ENCODE data around the gene MFAP3. TPM values are rescaled to one million over a fixed set of nuclear protein-coding genes. Genes with fewer than 3 reads are reported as not detected.

Gene MFAP3
- polyA plus RNA-seq, 1 donor (not counting 4 experiments of a cell fraction or from before 2014, with no cell fraction given): 43.4 TPM

DNA sequence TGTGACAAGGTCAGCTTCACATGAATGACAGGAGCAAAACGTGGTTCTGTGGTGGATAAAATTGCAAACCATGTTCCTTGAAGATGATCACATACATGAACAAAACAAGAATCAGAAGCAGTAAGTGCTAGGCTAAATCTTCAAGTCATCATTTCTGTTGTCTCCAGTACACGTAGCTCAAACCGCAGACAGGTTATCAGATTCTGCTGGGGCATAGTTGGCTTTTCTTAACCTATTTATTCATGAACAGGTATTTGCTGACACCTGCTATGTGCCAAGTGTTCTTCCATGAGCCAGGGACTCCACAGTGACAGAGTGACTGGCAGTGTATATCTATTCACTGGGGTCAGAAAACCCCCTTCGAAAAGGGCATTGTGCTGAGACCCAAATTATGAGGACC, 20.8 kb downstream of the MFAP3 start:
- dilution Hi-C loops (cut with MboI; ENCODE audit: extremely low pct_ligation_motif_present, low sequenced_read_pairs): loop anchor here (25.0 kb wide), 1 partner anchor 353 kb away; no protein-coding TSS in a partner anchor
- Histone ChIP-seq H3K9me1 (ENCODE audit: control insufficient read depth, extremely low read depth, insufficient read depth, low read length) (no peaks in the 10 kb centered on the region), H3K27ac (ENCODE audit: control insufficient read depth, insufficient read depth, low read length) (no peak overlapping the region), H3K27me3 (ENCODE audit: control insufficient read depth, extremely low read depth, insufficient read depth, low read length) (no peaks in the 10 kb centered on the region), H2AFZ (ENCODE audit: control insufficient read depth, low read length) (no peak overlapping the region), H3K9me3 (ENCODE audit: control insufficient read depth, low read depth, low read length) (no peaks in the 10 kb centered on the region), H3K4me2 (ENCODE audit: control insufficient read depth, extremely low read depth, insufficient read depth, low read depth, low read length) (no peak overlapping the region), H3K4me3 (ENCODE audit: control insufficient read depth in 2 of 3, extremely low read depth in 1 of 3, insufficient read depth in 2 of 3, low read depth in 1 of 3, low read length in 3 of 3) (no peak overlapping the region), H3K79me2 (ENCODE audit: control insufficient read depth, insufficient read depth, low read length) (no peaks in the 10 kb centered on the region), H3K9ac (ENCODE audit: control insufficient read depth, extremely low read depth, insufficient read depth, low read length) (no peak overlapping the region), H3K36me3 (ENCODE audit: control insufficient read depth in 2 of 2, extremely low read depth in 1 of 2, insufficient read depth in 2 of 2, low read length in 2 of 2) (peaks cover 0 to 3% of the 10 kb centered on the region in 2 experiments), H4K20me1 (ENCODE audit: control insufficient read depth, extremely low read depth, insufficient read depth, low read length) (no peaks in the 10 kb centered on the region), H3K4me1 (ENCODE audit: control insufficient read depth, extremely low read depth, insufficient read depth, low read length) (no peaks in the 10 kb centered on the region)
- DNase-seq (ENCODE audit: low read depth, low spot score) (no peak), FAIRE-seq (no peak)
- TF ChIP-seq, protein P1, sequence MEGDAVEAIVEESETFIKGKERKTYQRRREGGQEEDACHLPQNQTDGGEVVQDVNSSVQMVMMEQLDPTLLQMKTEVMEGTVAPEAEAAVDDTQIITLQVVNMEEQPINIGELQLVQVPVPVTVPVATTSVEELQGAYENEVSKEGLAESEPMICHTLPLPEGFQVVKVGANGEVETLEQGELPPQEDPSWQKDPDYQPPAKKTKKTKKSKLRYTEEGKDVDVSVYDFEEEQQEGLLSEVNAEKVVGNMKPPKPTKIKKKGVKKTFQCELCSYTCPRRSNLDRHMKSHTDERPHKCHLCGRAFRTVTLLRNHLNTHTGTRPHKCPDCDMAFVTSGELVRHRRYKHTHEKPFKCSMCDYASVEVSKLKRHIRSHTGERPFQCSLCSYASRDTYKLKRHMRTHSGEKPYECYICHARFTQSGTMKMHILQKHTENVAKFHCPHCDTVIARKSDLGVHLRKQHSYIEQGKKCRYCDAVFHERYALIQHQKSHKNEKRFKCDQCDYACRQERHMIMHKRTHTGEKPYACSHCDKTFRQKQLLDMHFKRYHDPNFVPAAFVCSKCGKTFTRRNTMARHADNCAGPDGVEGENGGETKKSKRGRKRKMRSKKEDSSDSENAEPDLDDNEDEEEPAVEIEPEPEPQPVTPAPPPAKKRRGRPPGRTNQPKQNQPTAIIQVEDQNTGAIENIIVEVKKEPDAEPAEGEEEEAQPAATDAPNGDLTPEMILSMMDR (optimal IDR thresholded peaks at IDR 0.05 in 1 of 3, IDR thresholded peaks at IDR 0.05 in 1 of 3, conservative IDR thresholded peaks at IDR 0.05 in 1 of 3; ENCODE audit: extremely low read depth in 1 of 3, insufficient read depth in 2 of 3, low read length in 3 of 3): no peak
- no peak for TF ChIP-seq EZH2 (IDR thresholded peaks at IDR 0.05; ENCODE audit: low read length)

DNA sequence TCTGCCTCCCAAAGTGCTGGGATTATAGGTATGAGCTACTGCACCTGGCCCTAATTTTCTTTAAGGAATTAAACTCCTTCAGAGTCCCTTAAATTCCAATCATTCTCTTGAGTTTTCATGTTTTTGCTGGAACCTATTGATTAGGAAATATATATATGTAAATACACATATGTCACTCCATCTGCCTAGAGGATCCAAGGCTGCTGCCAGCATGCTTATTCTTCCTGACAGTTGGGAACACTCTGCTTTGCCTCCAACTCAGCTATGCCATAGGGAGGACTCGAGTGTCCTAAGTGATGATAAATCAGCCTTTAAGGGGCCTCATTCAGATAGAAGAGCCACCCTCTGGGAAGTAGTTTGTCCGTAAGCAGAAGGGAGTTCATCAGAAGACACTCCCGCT, 21.8 kb downstream of the MFAP3 start:
- Histone ChIP-seq H4K20me1 (ENCODE audit: control insufficient read depth, extremely low read depth, insufficient read depth, low read length) (no peaks in the 10 kb centered on the region), H2AFZ (ENCODE audit: control insufficient read depth, low read length) (no peak overlapping the region), H3K4me3 (ENCODE audit: control insufficient read depth in 2 of 3, extremely low read depth in 1 of 3, insufficient read depth in 2 of 3, low read depth in 1 of 3, low read length in 3 of 3) (no peak overlapping the region), H3K9me3 (ENCODE audit: control insufficient read depth, low read depth, low read length) (no peaks in the 10 kb centered on the region), H3K36me3 (ENCODE audit: control insufficient read depth in 2 of 2, extremely low read depth in 1 of 2, insufficient read depth in 2 of 2, low read length in 2 of 2) (no peaks in the 10 kb centered on the region), H3K9me1 (ENCODE audit: control insufficient read depth, extremely low read depth, insufficient read depth, low read length) (no peaks in the 10 kb centered on the region), H3K27me3 (ENCODE audit: control insufficient read depth, extremely low read depth, insufficient read depth, low read length) (no peaks in the 10 kb centered on the region), H3K27ac (ENCODE audit: control insufficient read depth, insufficient read depth, low read length) (no peak overlapping the region), H3K4me2 (ENCODE audit: control insufficient read depth, extremely low read depth, insufficient read depth, low read depth, low read length) (no peak overlapping the region), H3K9ac (ENCODE audit: control insufficient read depth, extremely low read depth, insufficient read depth, low read length) (no peak overlapping the region), H3K79me2 (ENCODE audit: control insufficient read depth, insufficient read depth, low read length) (no peaks in the 10 kb centered on the region), H3K4me1 (ENCODE audit: control insufficient read depth, extremely low read depth, insufficient read depth, low read length) (no peaks in the 10 kb centered on the region)
- dilution Hi-C loops (cut with MboI; ENCODE audit: extremely low pct_ligation_motif_present, low sequenced_read_pairs): loop anchor here (25.0 kb wide), 1 partner anchor 352 kb away; no protein-coding TSS in a partner anchor
- FAIRE-seq (no peak), DNase-seq (ENCODE audit: low read depth, low spot score) (no peak)
- no peak for TF ChIP-seq EZH2 (IDR thresholded peaks at IDR 0.05; ENCODE audit: low read length)
- TF ChIP-seq, protein P1 (optimal IDR thresholded peaks at IDR 0.05 in 1 of 3, IDR thresholded peaks at IDR 0.05 in 1 of 3, conservative IDR thresholded peaks at IDR 0.05 in 1 of 3; ENCODE audit: extremely low read depth in 1 of 3, insufficient read depth in 2 of 3, low read length in 3 of 3): no peak
